Measurements from ENCODE around the gene RHBDF2.
"Not testable (repeated sequence)": the region's sequence is repeated elsewhere in the genome, so short reads cannot be mapped to it uniquely, and the experiment has no call there.

Gene RHBDF2

DNA sequence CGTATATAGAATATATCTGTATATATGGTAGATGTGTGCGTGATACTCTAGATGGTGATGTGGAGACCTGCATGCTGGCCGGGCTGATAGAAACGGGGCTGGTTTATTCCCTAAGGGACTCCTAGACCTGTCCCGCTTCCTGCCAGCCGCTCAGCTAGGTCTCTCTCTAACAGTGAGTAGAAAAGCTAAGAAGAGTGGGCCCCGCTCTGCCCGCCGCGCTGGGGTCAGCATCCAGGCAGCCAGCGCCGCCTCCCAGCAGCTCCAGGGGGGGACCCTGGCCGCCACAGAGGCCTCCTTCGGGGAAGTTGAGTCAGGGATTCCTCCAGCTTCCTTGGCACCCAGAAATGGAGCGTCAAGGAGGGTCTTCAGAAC lies 26.9 kb upstream of the RHBDF2 start:
- no peak for DNase-seq (ENCODE audit: extremely low read depth, low read depth)
- H3K4me3 ChIP-seq (replicated peaks; ENCODE audit: low read depth, low read length) = no peak overlapping the region
- TF ChIP-seq, protein P1, sequence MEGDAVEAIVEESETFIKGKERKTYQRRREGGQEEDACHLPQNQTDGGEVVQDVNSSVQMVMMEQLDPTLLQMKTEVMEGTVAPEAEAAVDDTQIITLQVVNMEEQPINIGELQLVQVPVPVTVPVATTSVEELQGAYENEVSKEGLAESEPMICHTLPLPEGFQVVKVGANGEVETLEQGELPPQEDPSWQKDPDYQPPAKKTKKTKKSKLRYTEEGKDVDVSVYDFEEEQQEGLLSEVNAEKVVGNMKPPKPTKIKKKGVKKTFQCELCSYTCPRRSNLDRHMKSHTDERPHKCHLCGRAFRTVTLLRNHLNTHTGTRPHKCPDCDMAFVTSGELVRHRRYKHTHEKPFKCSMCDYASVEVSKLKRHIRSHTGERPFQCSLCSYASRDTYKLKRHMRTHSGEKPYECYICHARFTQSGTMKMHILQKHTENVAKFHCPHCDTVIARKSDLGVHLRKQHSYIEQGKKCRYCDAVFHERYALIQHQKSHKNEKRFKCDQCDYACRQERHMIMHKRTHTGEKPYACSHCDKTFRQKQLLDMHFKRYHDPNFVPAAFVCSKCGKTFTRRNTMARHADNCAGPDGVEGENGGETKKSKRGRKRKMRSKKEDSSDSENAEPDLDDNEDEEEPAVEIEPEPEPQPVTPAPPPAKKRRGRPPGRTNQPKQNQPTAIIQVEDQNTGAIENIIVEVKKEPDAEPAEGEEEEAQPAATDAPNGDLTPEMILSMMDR (IDR thresholded peaks at IDR 0.05; ENCODE audit: low read depth, low read length, missing control alignments) = no peak

DNA sequence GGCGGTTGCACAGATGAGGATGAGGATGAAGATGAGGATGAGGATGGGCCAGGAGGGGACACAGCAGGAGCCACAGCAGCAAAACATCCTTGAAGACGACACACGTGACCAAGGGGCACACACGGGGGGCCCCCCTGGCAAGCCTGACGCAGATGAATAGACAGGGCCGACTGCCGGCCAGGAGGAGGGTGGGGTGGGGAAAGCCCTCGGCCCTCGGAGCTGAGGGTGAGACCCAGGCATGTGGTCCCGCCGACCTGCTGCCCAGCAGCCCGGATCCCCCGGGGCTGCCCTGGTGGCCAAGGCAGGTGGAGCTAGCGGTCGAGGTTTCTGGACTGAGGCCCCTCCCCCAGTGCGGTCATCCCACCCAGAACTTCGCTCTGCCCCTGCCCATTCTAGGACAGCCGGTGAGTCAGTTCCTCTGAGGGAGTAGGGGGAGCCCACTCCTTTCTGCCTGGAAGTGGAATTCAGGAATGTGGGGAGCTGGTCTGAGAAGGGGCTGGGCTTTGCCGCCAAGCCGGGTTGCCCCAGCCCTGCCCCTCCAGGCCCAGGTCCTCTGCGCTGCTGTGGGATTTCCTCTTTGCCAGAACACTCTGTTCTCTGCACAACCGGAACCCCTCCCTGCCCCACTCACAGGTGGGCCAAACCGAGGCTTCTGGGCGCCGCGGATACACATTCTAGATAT lies 26.3 kb upstream of the RHBDF2 start:
- no peak overlapping the region for H3K4me3 ChIP-seq (replicated peaks; ENCODE audit: low read depth, low read length)
- TF ChIP-seq, protein P1 (IDR thresholded peaks at IDR 0.05; ENCODE audit: low read depth, low read length, missing control alignments) = peak; percentile 2
- DNase-seq (ENCODE audit: extremely low read depth, low read depth) = no peak

DNA sequence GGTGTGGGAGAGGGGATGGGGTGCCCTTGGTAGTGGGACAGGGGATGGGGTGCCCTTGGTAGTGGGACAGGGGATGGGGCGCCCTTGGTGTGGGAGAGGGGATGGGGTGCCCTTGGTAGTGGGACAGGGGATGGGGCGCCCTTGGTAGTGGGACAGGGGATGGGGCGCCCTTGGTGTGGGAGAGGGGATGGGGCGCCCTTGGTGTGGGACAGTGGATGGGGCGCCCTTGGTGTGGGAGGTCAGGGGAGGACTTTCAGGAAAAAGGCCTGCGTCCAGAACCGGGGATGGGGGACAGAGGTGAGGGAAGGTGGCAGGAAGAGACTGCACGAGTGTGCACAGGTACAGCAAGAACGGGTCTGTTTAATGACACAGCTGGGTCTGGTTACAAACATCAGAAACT lies 25.8 kb upstream of the RHBDF2 start:
- H3K4me3 ChIP-seq (replicated peaks; ENCODE audit: low read depth, low read length); DNase-seq (ENCODE audit: extremely low read depth, low read depth): not testable (repeated sequence)

DNA sequence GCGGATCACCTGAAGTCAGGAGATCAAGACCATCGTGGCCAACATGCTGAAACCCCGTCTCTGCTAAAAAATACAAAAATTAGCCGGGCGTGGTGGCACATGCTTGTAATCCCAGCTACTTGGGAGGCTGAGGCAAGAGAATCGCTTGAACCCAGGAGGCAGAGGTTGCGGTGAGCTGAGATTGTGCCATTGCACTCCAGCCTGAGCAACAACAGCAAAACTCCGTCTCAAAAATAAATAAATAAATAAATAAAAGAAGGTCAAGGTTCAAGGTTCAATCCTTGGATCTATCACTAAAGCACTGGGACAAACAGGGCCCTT lies 24.2 kb upstream of the RHBDF2 start:
- not testable (repeated sequence) for DNase-seq (ENCODE audit: extremely low read depth, low read depth); H3K4me3 ChIP-seq (replicated peaks; ENCODE audit: low read depth, low read length)

DNA sequence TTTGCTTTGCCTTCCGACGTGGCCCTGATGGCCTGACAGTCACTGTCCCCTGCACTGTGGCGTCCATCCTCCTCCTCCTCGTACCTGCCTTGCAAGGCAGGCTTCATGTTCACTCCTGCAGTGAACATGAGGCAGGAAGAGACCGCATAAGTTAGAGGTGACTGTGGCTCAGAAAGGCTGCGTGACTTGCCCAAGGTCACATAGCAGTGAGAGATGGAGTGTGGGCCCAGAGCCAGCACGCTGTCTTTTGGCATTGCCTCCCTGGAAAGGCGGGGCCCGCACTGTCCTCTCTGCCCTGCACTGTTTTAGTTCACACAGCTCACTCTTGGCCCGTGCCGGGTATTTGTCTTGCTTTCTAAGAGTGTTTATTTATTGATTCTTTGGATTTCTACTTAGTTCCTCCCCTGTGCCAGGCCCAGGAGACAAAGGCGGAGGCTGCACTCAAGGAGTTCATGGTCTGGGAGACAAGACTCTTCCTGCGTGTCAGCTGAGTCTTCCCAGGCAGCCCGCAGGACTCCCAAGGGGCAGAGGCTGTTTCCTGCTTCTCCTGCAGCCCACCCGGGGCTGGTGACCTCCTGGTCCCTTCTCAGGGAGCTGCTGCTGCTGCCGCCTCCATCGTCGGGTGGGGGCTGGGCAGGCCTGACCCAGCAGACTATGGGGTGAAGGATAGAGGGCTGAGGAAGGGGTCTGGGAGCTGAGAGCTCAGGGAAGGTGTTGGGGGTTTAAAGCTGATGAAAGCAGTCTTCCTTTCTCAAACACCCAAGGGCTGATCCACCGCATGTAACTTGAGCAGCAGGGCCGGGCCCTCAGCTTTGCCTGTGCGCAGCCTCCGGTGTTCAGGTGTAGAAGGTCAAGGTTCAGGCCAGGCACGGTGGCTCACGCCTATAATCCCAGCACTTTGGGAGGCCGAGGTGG lies 23.6 kb upstream of the RHBDF2 start:
- H3K4me3 ChIP-seq (replicated peaks; ENCODE audit: low read depth, low read length) = no peak overlapping the region
- no peak for DNase-seq (ENCODE audit: extremely low read depth, low read depth)
- TF ChIP-seq, protein P1 (IDR thresholded peaks at IDR 0.05; ENCODE audit: low read depth, low read length, missing control alignments) = no peak

DNA sequence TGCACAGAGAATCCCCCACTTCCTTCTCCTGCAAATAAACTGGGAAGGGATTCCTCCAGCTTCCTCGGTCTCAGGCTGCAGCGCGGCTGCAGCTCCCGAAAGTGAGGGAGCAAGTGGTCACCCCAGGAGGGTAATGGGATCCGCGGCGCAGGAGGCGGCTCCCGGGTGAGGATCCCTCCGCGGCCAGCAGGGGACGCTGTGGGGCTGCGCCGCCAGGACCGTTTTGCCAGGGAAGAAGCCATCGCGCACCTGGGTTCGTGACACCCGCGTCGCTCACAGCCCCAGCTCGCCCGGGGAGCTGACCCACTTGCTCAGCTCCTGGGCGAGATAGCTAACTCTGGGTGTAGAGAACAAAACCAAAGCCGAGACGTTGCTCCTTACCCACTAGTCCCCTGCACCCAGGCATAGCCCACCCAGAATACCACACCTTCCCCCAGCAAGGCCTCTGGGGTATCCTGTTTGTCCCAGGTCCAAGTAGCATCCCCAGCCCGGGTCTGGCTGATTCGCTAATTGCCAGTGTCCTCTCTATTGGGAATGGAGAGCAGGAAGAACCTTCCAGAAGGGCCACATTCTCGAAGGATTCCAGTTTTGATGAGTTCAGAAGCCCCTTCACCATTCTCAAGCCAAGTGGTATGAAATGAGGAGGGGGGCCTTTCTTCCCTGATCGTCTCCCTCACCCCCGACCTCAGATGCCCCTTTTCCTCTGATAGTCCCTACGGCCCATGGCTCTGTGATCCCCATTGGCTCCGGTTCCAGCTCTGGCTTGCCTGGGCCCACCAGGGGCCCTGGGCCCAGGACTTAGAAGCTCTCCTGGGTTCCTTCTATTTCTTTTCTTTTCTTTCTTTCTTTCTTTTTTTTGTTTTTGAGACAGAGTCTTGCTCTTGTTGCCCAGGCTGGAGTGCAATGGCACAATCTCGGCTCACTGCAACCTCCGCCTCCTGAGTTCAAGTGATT lies 22.1 kb upstream of the RHBDF2 start:
- DNase-seq (ENCODE audit: extremely low read depth, low read depth) = no peak
- no peak overlapping the region for H3K4me3 ChIP-seq (replicated peaks; ENCODE audit: low read depth, low read length)
- TF ChIP-seq, protein P1 (IDR thresholded peaks at IDR 0.05; ENCODE audit: low read depth, low read length, missing control alignments) = peak; percentile 99

DNA sequence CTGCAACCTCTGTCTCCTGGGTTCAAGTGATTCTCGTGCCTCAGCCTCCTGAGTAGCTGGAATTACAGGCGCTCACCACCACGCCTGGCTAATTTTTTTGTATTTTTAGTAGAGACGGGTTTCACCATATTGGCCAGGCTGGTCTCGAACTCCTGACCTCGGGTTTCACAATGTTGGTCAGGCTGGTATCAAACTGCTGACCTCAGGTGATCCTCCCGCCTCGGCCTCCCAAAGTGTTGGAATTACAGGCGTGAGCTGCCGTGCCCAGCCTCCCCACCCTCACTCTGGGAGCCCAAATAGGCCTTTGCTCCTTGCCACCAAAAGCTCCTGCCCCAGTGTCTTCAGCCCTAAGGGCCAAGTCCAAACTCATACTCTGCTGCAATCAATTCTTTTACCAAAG lies 20.5 kb upstream of the RHBDF2 start:
- not testable (repeated sequence) for DNase-seq (ENCODE audit: extremely low read depth, low read depth); H3K4me3 ChIP-seq (replicated peaks; ENCODE audit: low read depth, low read length)

DNA sequence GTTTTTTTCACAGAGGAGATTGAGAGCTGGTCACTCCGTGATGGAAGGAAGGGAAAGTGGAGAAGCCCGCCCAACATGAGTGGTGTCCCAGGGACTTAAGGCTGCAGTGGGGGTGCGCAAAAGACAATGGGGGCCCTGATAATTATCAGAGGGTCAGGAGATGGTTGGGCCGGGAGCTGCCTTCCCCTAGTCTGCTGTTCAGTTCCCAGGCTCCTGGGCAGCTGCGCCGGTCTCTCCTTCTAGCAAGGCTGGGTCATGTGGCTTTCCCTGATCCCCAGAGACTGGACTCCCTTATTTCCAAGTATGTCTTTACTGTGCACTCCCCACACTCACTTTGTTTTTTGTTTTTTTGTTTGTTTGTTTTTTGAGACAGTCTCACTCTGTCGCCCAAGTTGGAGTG lies 20.0 kb upstream of the RHBDF2 start:
- H3K4me3 ChIP-seq (replicated peaks; ENCODE audit: low read depth, low read length) = no peak overlapping the region
- TF ChIP-seq, protein P1 (IDR thresholded peaks at IDR 0.05; ENCODE audit: low read depth, low read length, missing control alignments) = no peak

More for the DNA sequence above, 20.0 kb upstream of the RHBDF2 start:
- DNase-seq (ENCODE audit: extremely low read depth, low read depth) = no peak
